Endothelial cell of umbilical vein (primary cell): ENCODE data around the gene BRD1. TPM values are rescaled to one million over a fixed set of nuclear protein-coding genes. Genes with fewer than 3 reads are reported as not detected.

Experiments used
- BruUV-seq: library from RNA; stranded (reverse); fragments of 400-500 nt; replicated peaks from 2 replicates; lab custom pipeline; 2021; lab: Mats Ljungman, UMichigan
- CTCF ChIA-PET: fragments of 300-600, 350-600 bp; sonication (Branson Sonifier 250); formaldehyde crosslinking; loops from one replicate; lab custom pipeline; 2021; ENCODE audit warnings: antibody characterized with exemption, inconsistent platforms; lab: Charles Lee
- POLR2A ChIA-PET: fragments of 300-600, 350-600 bp; sonication (Branson Sonifier 250); formaldehyde crosslinking; loops from one replicate; lab custom pipeline; 2021; ENCODE audit warnings: antibody characterized with exemption, inconsistent platforms; lab: Charles Lee
- DNase-seq: peaks from one replicate; pipeline ENCODE4 v3.0.0-alpha.2; 2011; ENCODE audit warnings: low read depth, low spot score
- FAIRE-seq: peaks from 2 replicates; lab custom pipeline; 2011; peaks lifted over from hg19 to GRCh38; lab: Jason Lieb, UNC
- H2AFZ ChIP-seq: 2 replicates; pipeline ENCODE4 v1.6.0; 2012; ENCODE audit warnings: low read depth, low read length, control low read depth, inconsistent platforms
- H3K27ac ChIP-seq: 2 replicates; pipeline ENCODE4 v1.5.1; 2011; ENCODE audit warnings: low read depth, mild to moderate bottlenecking, control low read depth, low read length, moderate library complexity; ENCODE audit not compliant: insufficient read depth
- H3K27me3 ChIP-seq, 2 experiments: 2 replicates each; pipeline versions ENCODE4 v1.6.0 to v1.6.1; 2011; ENCODE audit warnings: low read length in 2 of 2, mixed read lengths in 1 of 2; ENCODE audit not compliant: control insufficient read depth in 2 of 2, insufficient read depth in 2 of 2
- H3K36me3 ChIP-seq, 2 experiments: 2 replicates in 1 of 2; 3 replicates in 1 of 2; pipeline ENCODE4 v1.5.1; 2011; ENCODE audit warnings: low read length in 2 of 2, mild to moderate bottlenecking in 1 of 2, moderate library complexity in 1 of 2; ENCODE audit not compliant: control insufficient read depth in 2 of 2, insufficient read depth in 2 of 2; ENCODE audit errors: extremely low read depth in 1 of 2
- H3K4me1 ChIP-seq: 3 replicates; pipeline ENCODE4 v1.5.1; 2011; ENCODE audit warnings: mild to moderate bottlenecking, low read length; ENCODE audit not compliant: control insufficient read depth, insufficient read depth; ENCODE audit errors: extremely low read depth
- H3K4me2 ChIP-seq: 2 replicates; pipeline ENCODE4 v1.6.1; 2011; ENCODE audit warnings: low read length, control low read depth, mixed read lengths; ENCODE audit not compliant: insufficient read depth
- H3K4me3 ChIP-seq, 3 experiments: fragments of 200-600 bp in 1 of 3; sonication (generic), shearing (Covaris generic) in 1 of 3; replicated peaks in 1 of 3; 2 replicates each; pipeline ENCODE4 v1.5.1; 2011 to 2016; ENCODE audit warnings: control low read depth in 3 of 3, low read length in 3 of 3, mild to moderate bottlenecking in 2 of 3, inconsistent platforms in 1 of 3, low read depth in 1 of 3, moderate library complexity in 1 of 3; ENCODE audit not compliant: insufficient read depth in 1 of 3
- H3K79me2 ChIP-seq: 2 replicates; pipeline ENCODE4 v1.6.0; 2012; ENCODE audit warnings: low read length, inconsistent platforms; ENCODE audit not compliant: control insufficient read depth, insufficient read depth
- H3K9ac ChIP-seq: replicated peaks from 2 replicates; pipeline ENCODE3; 2011; ENCODE audit warnings: low read length, control low read depth; ENCODE audit not compliant: insufficient read depth; ENCODE audit errors: extremely low read depth
- H3K9me1 ChIP-seq: replicated peaks from 3 replicates; pipeline ENCODE4 v1.6.0; 2011; ENCODE audit warnings: mild to moderate bottlenecking, low read length; ENCODE audit not compliant: control insufficient read depth, insufficient read depth; ENCODE audit errors: extremely low read depth
- H3K9me3 ChIP-seq: replicated peaks from 2 replicates; pipeline ENCODE4 v1.5.1; 2012; ENCODE audit warnings: low read length, inconsistent platforms; ENCODE audit not compliant: control insufficient read depth, insufficient read depth
- H4K20me1 ChIP-seq: replicated peaks from 2 replicates; pipeline ENCODE3; 2011; ENCODE audit warnings: mild to moderate bottlenecking, low read length; ENCODE audit not compliant: control insufficient read depth, insufficient read depth; ENCODE audit errors: extremely low read depth
- EZH2 ChIP-seq: IDR thresholded peaks from 2 replicates; pipeline ENCODE4 v1.6.1; 2012; ENCODE audit warnings: borderline replicate concordance, low read depth, mild to moderate bottlenecking, moderate library complexity, low read length, inconsistent platforms; ENCODE audit not compliant: severe bottlenecking
- FOS ChIP-seq: IDR thresholded peaks from 2 replicates; pipeline ENCODE4 v1.6.1; 2011; ENCODE audit warnings: mild to moderate bottlenecking, low read length, moderate library complexity, borderline replicate concordance; ENCODE audit not compliant: insufficient read depth
- GATA2 ChIP-seq: IDR thresholded peaks from 2 replicates; pipeline ENCODE4 v1.7.0; 2011; ENCODE audit warnings: low read depth, mild to moderate bottlenecking, moderate library complexity, mixed read lengths, low read length; ENCODE audit not compliant: insufficient read length, insufficient read depth
- JUN ChIP-seq: IDR thresholded peaks from 2 replicates; pipeline ENCODE4 v1.6.1; 2011; ENCODE audit warnings: borderline replicate concordance, low read depth; ENCODE audit not compliant: insufficient read length, insufficient read depth
- MAX ChIP-seq: IDR thresholded peaks from 2 replicates; pipeline ENCODE4 v1.6.1; 2011; ENCODE audit not compliant: insufficient read depth, insufficient read length
- MYC ChIP-seq: IDR thresholded peaks from one replicate; pipeline ENCODE4 v1.6.1; 2011; ENCODE audit warnings: mild to moderate bottlenecking, low read depth, low read length
- POLR2A ChIP-seq: IDR thresholded peaks from 2 replicates; pipeline ENCODE4 v1.6.1; 2012; ENCODE audit warnings: low read depth, mild to moderate bottlenecking, control low read depth, low read length
- POLR2AphosphoS5 ChIP-seq: IDR thresholded peaks from 2 replicates; pipeline ENCODE4 v1.6.1; 2012; ENCODE audit warnings: low read depth, mild to moderate bottlenecking, control low read depth, low read length, moderate library complexity; ENCODE audit not compliant: insufficient read depth
- dilution Hi-C: fragments of 300-500 bp; cut with MboI; formaldehyde crosslinking; loops from one replicate; pipeline ENCODE4 v1.15.0; 2019; ENCODE audit warnings: low sequenced_read_pairs; ENCODE audit not compliant: extremely low pct_ligation_motif_present
- intact Hi-C: fragments of 100-400 bp; cut with micrococcal nuclease; formaldehyde crosslinking; loops from one replicate; pipeline ENCODE4 v1.10.0; 2022
- polyA plus RNA-seq, 4 experiments: library from polyadenylated mRNA; depleted of rRNA in 3 of 4; stranded (reverse) in 3 of 4; unstranded in 1 of 4; fragments of >200 nt; gene quantifications; 2 replicates each; pipeline versions ENCODE4 v1.2.1 to v1.2.3, GENCODE V29; 2011 to 2012; ENCODE audit warnings: missing spikeins in 1 of 4
- total RNA-seq: library from RNA; stranded (reverse); gene quantifications from 2 replicates; pipeline ENCODE4 v1.2.3, GENCODE V29; 2021
- TF ChIP-seq, protein P1 (sequence below), 2 donors: IDR thresholded peaks; 1 replicate in 1 of 2; 2 replicates in 1 of 2; pipeline ENCODE4 v1.5.1; 2011; ENCODE audit warnings: low read length in 2 of 2, mild to moderate bottlenecking in 2 of 2, moderate library complexity in 2 of 2, control low read depth in 1 of 2, inconsistent platforms in 1 of 2, low read depth in 1 of 2; ENCODE audit not compliant: insufficient read depth in 1 of 2; ENCODE audit errors: extremely low read depth in 1 of 2

BRD1 gene
- total and polyA plus RNA-seq, 2 donors (not counting 3 experiments of a cell fraction or from before 2014, with no cell fraction given) = 8.1 to 41.1 TPM

DNA sequence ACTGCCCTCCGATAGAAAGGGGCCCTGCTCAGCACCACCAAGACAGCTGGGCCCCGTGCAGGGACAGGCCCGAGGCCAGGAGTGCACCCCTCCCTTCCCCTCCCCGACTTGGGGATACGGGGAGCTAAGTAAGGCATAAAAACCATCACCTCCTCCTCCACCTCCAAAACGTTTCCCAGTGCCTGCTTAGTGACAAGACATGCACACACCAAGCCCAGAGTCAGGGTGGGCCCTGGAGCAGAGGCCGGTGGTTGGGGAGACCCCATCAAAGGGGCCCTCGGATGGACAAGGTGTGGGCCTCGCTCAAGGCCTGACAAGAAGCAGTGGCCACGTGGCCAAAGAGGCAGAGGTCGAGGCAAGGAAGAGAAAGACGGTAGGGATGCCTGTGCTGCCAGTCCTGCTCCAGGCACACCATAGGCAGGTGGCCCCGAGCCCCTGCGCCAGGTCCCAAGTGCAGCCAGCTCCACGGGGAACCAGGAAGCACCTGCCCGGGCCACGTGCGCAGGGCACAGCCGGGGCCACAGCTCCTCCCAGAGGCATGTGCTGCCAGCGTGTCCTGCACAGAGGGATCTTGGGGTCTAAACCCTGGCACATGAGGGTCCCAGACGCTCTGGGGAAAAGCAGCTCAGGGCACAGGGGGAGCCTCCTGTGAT lies 53.0 kb downstream of the BRD1 start:
- no peak overlapping the region for H2AFZ ChIP-seq
- H3K27ac ChIP-seq = no peak overlapping the region
- DNase-seq (no peak), FAIRE-seq (no peak)
- intact Hi-C loops (no loop called here), dilution Hi-C loops (no loop called here)
- POLR2A ChIA-PET = no interaction called here
- no peaks in the 10 kb centered on the region for H3K9me1 ChIP-seq
- peaks cover 7% of the 10 kb centered on the region for H3K79me2 ChIP-seq
- TF ChIP-seq FOS (no peak), MYC (no peak)
- H3K4me3 ChIP-seq = no peak overlapping the region
- H3K9ac ChIP-seq = no peak overlapping the region
- H3K36me3 ChIP-seq = peaks cover 16 to 34% of the 10 kb centered on the region in 2 experiments
- H3K9me3 ChIP-seq = no peaks in the 10 kb centered on the region
- H4K20me1 ChIP-seq = no peaks in the 10 kb centered on the region
- CTCF ChIA-PET = interaction anchor here (1.0 kb wide), 1 partner anchor 256 kb away, joined by 4 read pairs; no protein-coding TSS in a partner anchor
- H3K27me3 ChIP-seq = no peaks in the 10 kb centered on the region
- H3K4me2 ChIP-seq = no peak overlapping the region
- no TSS peak for BruUV-seq
- H3K4me1 ChIP-seq = no peaks in the 10 kb centered on the region

DNA sequence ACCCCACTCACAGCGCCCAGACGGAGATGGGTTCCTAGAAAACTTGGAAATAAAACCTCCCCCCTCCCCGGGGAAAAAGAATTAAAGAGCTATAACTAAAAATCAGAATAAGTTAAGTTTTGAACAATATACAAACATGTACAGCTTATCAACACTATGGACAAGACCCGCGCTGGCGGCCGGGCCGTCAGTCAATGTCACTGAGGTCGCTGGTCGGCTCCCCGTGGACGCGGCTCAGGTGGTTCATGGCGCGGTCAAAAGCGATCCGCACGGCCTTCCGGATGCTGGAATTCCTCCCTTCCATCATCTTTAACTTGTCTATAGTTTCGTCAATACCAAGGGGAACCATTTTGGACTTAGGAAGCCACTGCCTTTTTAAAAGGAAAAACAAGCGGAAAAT lies 53.6 kb downstream of the BRD1 start:
- ChIA-PET CTCF (interaction anchor here (1.0 kb wide), 1 partner anchor 257 kb away, joined by 4 read pairs; no protein-coding TSS in a partner anchor), POLR2A (no interaction called here)
- Histone ChIP-seq H3K27me3 (no peaks in the 10 kb centered on the region), H3K4me3 (no peak overlapping the region), H3K4me2 (no peak overlapping the region), H3K27ac (no peak overlapping the region), H3K79me2 (peaks cover 2% of the 10 kb centered on the region), H3K36me3 (peaks cover 16 to 32% of the 10 kb centered on the region in 2 experiments), H4K20me1 (no peaks in the 10 kb centered on the region), H3K9ac (no peak overlapping the region), H3K9me3 (no peaks in the 10 kb centered on the region), H2AFZ (no peak overlapping the region), H3K4me1 (no peaks in the 10 kb centered on the region), H3K9me1 (no peaks in the 10 kb centered on the region)
- dilution Hi-C loops (no loop called here), intact Hi-C loops (no loop called here)
- no TSS peak for BruUV-seq
- TF ChIP-seq POLR2A (no peak), GATA2 (no peak), FOS (no peak), JUN (no peak), EZH2 (no peak), MAX (no peak), POLR2AphosphoS5 (no peak), MYC (no peak)
- TF ChIP-seq, protein P1, sequence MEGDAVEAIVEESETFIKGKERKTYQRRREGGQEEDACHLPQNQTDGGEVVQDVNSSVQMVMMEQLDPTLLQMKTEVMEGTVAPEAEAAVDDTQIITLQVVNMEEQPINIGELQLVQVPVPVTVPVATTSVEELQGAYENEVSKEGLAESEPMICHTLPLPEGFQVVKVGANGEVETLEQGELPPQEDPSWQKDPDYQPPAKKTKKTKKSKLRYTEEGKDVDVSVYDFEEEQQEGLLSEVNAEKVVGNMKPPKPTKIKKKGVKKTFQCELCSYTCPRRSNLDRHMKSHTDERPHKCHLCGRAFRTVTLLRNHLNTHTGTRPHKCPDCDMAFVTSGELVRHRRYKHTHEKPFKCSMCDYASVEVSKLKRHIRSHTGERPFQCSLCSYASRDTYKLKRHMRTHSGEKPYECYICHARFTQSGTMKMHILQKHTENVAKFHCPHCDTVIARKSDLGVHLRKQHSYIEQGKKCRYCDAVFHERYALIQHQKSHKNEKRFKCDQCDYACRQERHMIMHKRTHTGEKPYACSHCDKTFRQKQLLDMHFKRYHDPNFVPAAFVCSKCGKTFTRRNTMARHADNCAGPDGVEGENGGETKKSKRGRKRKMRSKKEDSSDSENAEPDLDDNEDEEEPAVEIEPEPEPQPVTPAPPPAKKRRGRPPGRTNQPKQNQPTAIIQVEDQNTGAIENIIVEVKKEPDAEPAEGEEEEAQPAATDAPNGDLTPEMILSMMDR (IDR thresholded peaks at IDR 0.05; ENCODE audit: extremely low read depth in 1 of 2, insufficient read depth in 1 of 2, low read depth in 1 of 2, low read length in 2 of 2) = no peak
- no peak for DNase-seq
- FAIRE-seq = no peak
